ENCODE results near the gene PYGM. TPM values are rescaled to one million over a fixed set of nuclear protein-coding genes. Genes with fewer than 3 reads are reported as not detected.

Gene PYGM
- total RNA-seq, result 246 and 281 TPM in 2 replicates
- polyA plus RNA-seq, result 244 and 260 TPM in 2 replicates

GRCh38 chr11:64759722-64760719, at the start of gene PYGM:
PYGM (minus strand) TSS chr11:64759974; CDS start chr11:64759898, 76 bp downstream.
- Histone ChIP-seq H3K4me1 (ENCODE audit: low read depth) (peaks cover 50% of the 10 kb centered on the region), H3K27me3 (no peaks in the 10 kb centered on the region), H3K27ac (peak within 1 kb of the TSS; percentile 90), H3K4me3 (peak within 1 kb of the TSS; percentile 25), H3K36me3 (peaks cover 13% of the 10 kb centered on the region), H3K9me3 (ENCODE audit: low read depth) (no peaks in the 10 kb centered on the region)
- DNase-seq (ENCODE audit: low read depth in 1 of 2, low spot score in 1 of 2), result peak; percentile 94 to 95
- TF ChIP-seq CTCF (IDR thresholded peaks at IDR 0.05; ENCODE audit: low read depth, low read length), result no peak

GRCh38 chr11:64805481-64805880, 45.7 kb upstream of the PYGM start:
- H3K27ac ChIP-seq, result no peak overlapping the region
- H3K4me3 ChIP-seq, result no peak overlapping the region
- H3K4me1 ChIP-seq (ENCODE audit: low read depth), result peaks cover 6% of the 10 kb centered on the region
- H3K27me3 ChIP-seq, result no peaks in the 10 kb centered on the region
- DNase-seq (ENCODE audit: low read depth in 1 of 2, low spot score in 1 of 2), result no peak
- H3K9me3 ChIP-seq (ENCODE audit: low read depth), result no peaks in the 10 kb centered on the region
- peaks cover 21% of the 10 kb centered on the region for H3K36me3 ChIP-seq
- TF ChIP-seq CTCF (IDR thresholded peaks at IDR 0.05; ENCODE audit: low read depth, low read length), result no peak

GRCh38 chr11:64804346-64805210, 44.8 kb upstream of the PYGM start:
- peaks cover 21% of the 10 kb centered on the region for H3K36me3 ChIP-seq
- no peak overlapping the region for H3K27ac ChIP-seq
- no peak for TF ChIP-seq CTCF (IDR thresholded peaks at IDR 0.05; ENCODE audit: low read depth, low read length)
- no peak overlapping the region for H3K4me3 ChIP-seq
- DNase-seq (ENCODE audit: low read depth in 1 of 2, low spot score in 1 of 2), result no peak
- H3K4me1 ChIP-seq (ENCODE audit: low read depth), result peaks cover 6% of the 10 kb centered on the region
- H3K9me3 ChIP-seq (ENCODE audit: low read depth), result no peaks in the 10 kb centered on the region
- no peaks in the 10 kb centered on the region for H3K27me3 ChIP-seq

GRCh38 chr11:64803846-64804345, 44.1 kb upstream of the PYGM start:
- H3K4me1 ChIP-seq (ENCODE audit: low read depth), result peaks cover 6% of the 10 kb centered on the region
- no peak for TF ChIP-seq CTCF (IDR thresholded peaks at IDR 0.05; ENCODE audit: low read depth, low read length)
- H3K4me3 ChIP-seq, result peak overlapping the region; percentile 70
- DNase-seq (ENCODE audit: low read depth in 1 of 2, low spot score in 1 of 2), result no peak
- peaks cover 21% of the 10 kb centered on the region for H3K36me3 ChIP-seq
- H3K27me3 ChIP-seq, result no peaks in the 10 kb centered on the region
- no peak overlapping the region for H3K27ac ChIP-seq
- no peaks in the 10 kb centered on the region for H3K9me3 ChIP-seq (ENCODE audit: low read depth)

- TF ChIP-seq CTCF (IDR thresholded peaks at IDR 0.05; ENCODE audit: low read depth, low read length), result peak; percentile 12
- peaks cover 21% of the 10 kb centered on the region for H3K36me3 ChIP-seq
- H3K4me1 ChIP-seq (ENCODE audit: low read depth), result peaks cover 6% of the 10 kb centered on the region
- H3K9me3 ChIP-seq (ENCODE audit: low read depth), result no peaks in the 10 kb centered on the region
- no peaks in the 10 kb centered on the region for H3K27me3 ChIP-seq
- peak; percentile 89 to 93 for DNase-seq (ENCODE audit: low read depth in 1 of 2, low spot score in 1 of 2)
- peak within 1 kb of the TSS; percentile 18 for H3K27ac ChIP-seq
- H3K4me3 ChIP-seq, result peak within 1 kb of the TSS; percentile 70
Measured at GRCh38 chr11:64803158-64803845, 43.5 kb upstream of the PYGM start, which contains the start of gene MAP4K2. MAP4K2 (minus strand) TSS chr11:64803214; CDS start chr11:64803149, 65 bp downstream.

Measured in cardiac muscle cell (in vitro differentiated cells and primary cell).